Measurements from ENCODE around the gene PCDHGC3. TPM values are rescaled to one million over a fixed set of nuclear protein-coding genes. Genes with fewer than 3 reads are reported as not detected.
A peak's percentile ranks its signal among the peaks of the same experiment; 100 is the strongest.

The PCDHGC3 gene
- total RNA-seq (ENCODE audit: low replicate concordance): 14.7 and 17.2 TPM in 2 replicates

DNA sequence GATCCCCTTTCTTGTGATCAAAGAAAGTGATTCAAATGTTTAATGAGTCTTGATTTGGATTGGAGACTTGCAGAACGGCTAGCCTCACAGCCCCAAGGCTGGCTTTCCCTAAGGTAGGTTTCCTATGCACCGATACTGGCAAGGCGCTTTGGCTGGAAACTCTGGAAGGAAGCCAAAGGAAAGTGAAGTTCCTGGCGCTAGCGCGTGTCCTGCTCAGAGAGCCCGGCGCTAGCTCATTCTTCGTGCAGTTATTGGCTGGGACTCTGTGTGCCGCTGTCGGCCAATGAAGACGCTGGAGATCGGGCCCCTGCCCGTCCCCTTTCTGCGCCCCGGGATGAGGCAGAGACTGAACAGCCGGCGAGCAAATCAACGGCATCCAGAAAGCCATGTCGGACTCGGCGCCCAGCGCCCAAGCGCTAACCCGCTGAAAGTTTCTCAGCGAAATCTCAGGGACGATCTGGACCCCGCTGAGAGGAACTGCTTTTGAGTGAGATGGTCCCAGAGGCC is at the start of gene PCDHGC3:
PCDHGC3 (plus strand) TSS at position 342 of the 507 bp plus-strand sequence; CDS start at position 493, 151 bp downstream.
- TF ChIP-seq EZH2phosphoT487 (IDR thresholded peaks at IDR 0.05): no peak
- TF ChIP-seq EZH2 (IDR thresholded peaks at IDR 0.05): peak; percentile 29
- TF ChIP-seq, protein P1, sequence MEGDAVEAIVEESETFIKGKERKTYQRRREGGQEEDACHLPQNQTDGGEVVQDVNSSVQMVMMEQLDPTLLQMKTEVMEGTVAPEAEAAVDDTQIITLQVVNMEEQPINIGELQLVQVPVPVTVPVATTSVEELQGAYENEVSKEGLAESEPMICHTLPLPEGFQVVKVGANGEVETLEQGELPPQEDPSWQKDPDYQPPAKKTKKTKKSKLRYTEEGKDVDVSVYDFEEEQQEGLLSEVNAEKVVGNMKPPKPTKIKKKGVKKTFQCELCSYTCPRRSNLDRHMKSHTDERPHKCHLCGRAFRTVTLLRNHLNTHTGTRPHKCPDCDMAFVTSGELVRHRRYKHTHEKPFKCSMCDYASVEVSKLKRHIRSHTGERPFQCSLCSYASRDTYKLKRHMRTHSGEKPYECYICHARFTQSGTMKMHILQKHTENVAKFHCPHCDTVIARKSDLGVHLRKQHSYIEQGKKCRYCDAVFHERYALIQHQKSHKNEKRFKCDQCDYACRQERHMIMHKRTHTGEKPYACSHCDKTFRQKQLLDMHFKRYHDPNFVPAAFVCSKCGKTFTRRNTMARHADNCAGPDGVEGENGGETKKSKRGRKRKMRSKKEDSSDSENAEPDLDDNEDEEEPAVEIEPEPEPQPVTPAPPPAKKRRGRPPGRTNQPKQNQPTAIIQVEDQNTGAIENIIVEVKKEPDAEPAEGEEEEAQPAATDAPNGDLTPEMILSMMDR (IDR thresholded peaks at IDR 0.05): peak; percentile 43
- no peaks in the 10 kb centered on the region for H3K9me3 ChIP-seq (ENCODE audit: low read depth)

DNA sequence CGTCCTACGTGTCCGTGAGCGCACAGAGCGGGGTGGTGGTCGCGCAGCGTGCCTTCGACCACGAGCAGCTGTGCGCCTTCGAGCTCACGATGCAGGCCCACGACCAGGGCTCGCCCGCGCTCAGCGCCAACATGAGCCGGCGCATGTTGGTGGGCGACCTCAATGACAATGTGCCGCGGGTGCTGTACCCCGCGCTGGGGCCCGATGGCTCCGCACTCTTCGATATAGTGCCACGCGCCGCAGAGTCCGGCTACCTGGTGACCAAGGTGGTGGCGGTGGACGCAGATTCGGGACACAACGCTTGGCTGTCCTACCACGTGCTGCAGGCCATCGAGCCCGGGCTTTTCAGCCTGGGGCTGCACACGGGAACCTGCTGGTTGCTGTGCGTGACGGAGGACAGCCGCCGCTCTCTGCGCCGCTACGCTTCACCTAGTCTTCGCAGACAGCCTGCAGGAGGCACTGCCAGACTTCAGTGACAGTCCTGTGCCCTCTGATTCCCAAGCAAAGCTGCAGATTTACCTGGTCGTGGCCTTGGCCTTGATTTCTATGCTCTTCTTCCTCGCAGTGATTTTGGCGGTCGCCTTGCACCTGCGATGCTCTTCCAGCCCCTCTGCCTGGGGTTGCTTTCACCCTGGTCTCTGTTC is 47.9 kb upstream of the PCDHGC3 start:
- peaks cover 47% of the 10 kb centered on the region for H3K36me3 ChIP-seq

More for the DNA sequence above, at the start of gene PCDHGC3:
- Histone ChIP-seq H3K36me3 (no peaks in the 10 kb centered on the region), H3F3A (ENCODE audit: low read depth) (peaks cover 13% of the 10 kb centered on the region), H3K9ac (peak within 1 kb of the TSS; percentile 4), H4K20me1 (ENCODE audit: low read depth) (peaks cover 30% of the 10 kb centered on the region), H3K4me2 (peak within 1 kb of the TSS; percentile 96), H3K27ac (no peak within 1 kb of the TSS), H3K4me3 (peak within 1 kb of the TSS; percentile 64), H2AFZ (replicated peaks) (peak within 1 kb of the TSS; percentile 64), H3K4me1 (peaks cover 5% of the 10 kb centered on the region), H3K27me3 (peaks cover 45% of the 10 kb centered on the region), H3K79me2 (ENCODE audit: low read depth) (no peaks in the 10 kb centered on the region)
- DNase-seq (ENCODE audit: low spot score): peak; percentile 95
- H3K9me3 Mint-ChIP-seq: peaks cover 53% of the 10 kb centered on the region
- H3K27me3 Mint-ChIP-seq (ENCODE audit: insufficient read depth, low read depth): peaks cover 10% of the 10 kb centered on the region
- peaks cover 58% of the 10 kb centered on the region for H3K36me3 Mint-ChIP-seq
- H3K4me3 Mint-ChIP-seq: peak within 1 kb of the TSS; percentile 93
- peak within 1 kb of the TSS; percentile 48 for H3K27ac Mint-ChIP-seq
- H3K4me1 Mint-ChIP-seq: peaks cover 15% of the 10 kb centered on the region

DNA sequence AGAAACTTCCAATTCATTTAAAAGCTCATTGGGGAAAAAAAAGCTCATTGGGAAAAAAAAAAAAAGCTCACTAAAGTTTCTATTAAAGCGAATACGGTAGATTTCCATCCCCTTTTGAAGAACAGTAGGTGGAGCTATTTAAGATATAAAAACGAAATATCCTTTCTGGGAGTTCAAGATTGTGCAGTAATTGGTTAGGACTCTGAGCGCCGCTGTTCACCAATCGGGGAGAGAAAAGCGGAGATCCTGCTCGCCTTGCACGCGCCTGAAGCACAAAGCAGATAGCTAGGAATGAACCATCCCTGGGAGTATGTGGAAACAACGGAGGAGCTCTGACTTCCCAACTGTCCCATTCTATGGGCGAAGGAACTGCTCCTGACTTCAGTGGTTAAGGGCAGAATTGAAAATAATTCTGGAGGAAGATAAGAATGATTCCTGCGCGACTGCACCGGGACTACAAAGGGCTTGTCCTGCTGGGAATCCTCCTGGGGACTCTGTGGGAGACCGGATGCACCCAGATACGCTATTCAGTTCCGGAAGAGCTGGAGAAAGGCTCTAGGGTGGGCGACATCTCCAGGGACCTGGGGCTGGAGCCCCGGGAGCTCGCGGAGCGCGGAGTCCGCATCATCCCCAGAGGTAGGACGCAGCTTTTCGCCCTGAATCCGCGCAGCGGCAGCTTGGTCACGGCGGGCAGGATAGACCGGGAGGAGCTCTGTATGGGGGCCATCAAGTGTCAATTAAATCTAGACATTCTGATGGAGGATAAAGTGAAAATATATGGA is 45.2 kb upstream of the PCDHGC3 start, which contains the start of gene PCDHGA12:
PCDHGA12 (plus strand) TSS at position 176 of the 782 bp plus-strand sequence; CDS start at position 429, 253 bp downstream.
- Histone ChIP-seq H3F3A (ENCODE audit: low read depth) (peaks cover 17% of the 10 kb centered on the region), H4K20me1 (ENCODE audit: low read depth) (no peaks in the 10 kb centered on the region), H3K27ac (no peak within 1 kb of the TSS), H3K4me2 (no peak within 1 kb of the TSS), H3K4me1 (no peaks in the 10 kb centered on the region), H3K4me3 (no peak within 1 kb of the TSS), H3K9ac (no peak within 1 kb of the TSS), H3K79me2 (ENCODE audit: low read depth) (no peaks in the 10 kb centered on the region), H3K27me3 (no peaks in the 10 kb centered on the region), H2AFZ (replicated peaks) (no peak within 1 kb of the TSS), H3K36me3 (peaks cover 30% of the 10 kb centered on the region), H3K9me3 (ENCODE audit: low read depth) (peaks cover 40% of the 10 kb centered on the region)
- no peaks in the 10 kb centered on the region for H3K4me1 Mint-ChIP-seq
- H3K4me3 Mint-ChIP-seq: no peak within 1 kb of the TSS
- H3K27ac Mint-ChIP-seq: no peak within 1 kb of the TSS
- TF ChIP-seq, protein P1 (IDR thresholded peaks at IDR 0.05): no peak
- TF ChIP-seq EZH2phosphoT487 (IDR thresholded peaks at IDR 0.05): no peak
- peaks cover 82% of the 10 kb centered on the region for H3K9me3 Mint-ChIP-seq
- peaks cover 69% of the 10 kb centered on the region for H3K36me3 Mint-ChIP-seq
- peaks cover 17% of the 10 kb centered on the region for H3K27me3 Mint-ChIP-seq (ENCODE audit: insufficient read depth, low read depth)
- DNase-seq (ENCODE audit: low spot score): no peak

More for the DNA sequence above, 47.9 kb upstream of the PCDHGC3 start:
- Mint-ChIP-seq H3K36me3 (peaks cover 73% of the 10 kb centered on the region), H3K27ac (no peak overlapping the region), H3K4me3 (no peak overlapping the region), H3K9me3 (peaks cover 81% of the 10 kb centered on the region), H3K4me1 (no peaks in the 10 kb centered on the region), H3K27me3 (ENCODE audit: insufficient read depth, low read depth) (peaks cover 15% of the 10 kb centered on the region)
- no peak for DNase-seq (ENCODE audit: low spot score)
- H4K20me1 ChIP-seq (ENCODE audit: low read depth): no peaks in the 10 kb centered on the region
- H3K9me3 ChIP-seq (ENCODE audit: low read depth): peaks cover 64% of the 10 kb centered on the region
- H3K27ac ChIP-seq: no peak overlapping the region
- no peak overlapping the region for H2AFZ ChIP-seq (replicated peaks)
- no peak overlapping the region for H3K4me3 ChIP-seq
- H3K4me2 ChIP-seq: no peak overlapping the region
- TF ChIP-seq EZH2 (IDR thresholded peaks at IDR 0.05) (no peak), EZH2phosphoT487 (IDR thresholded peaks at IDR 0.05) (no peak)
- TF ChIP-seq, protein P1 (IDR thresholded peaks at IDR 0.05): no peak
- H3F3A ChIP-seq (ENCODE audit: low read depth): peaks cover 17% of the 10 kb centered on the region
- no peaks in the 10 kb centered on the region for H3K27me3 ChIP-seq
- H3K4me1 ChIP-seq: no peaks in the 10 kb centered on the region
- H3K9ac ChIP-seq: no peak overlapping the region
- peaks cover 9% of the 10 kb centered on the region for H3K79me2 ChIP-seq (ENCODE audit: low read depth)

All from neural progenitor cell (in vitro differentiated cells).